ENCODE data around the gene GNPTAB.
A peak's percentile ranks its signal among the peaks of the same experiment; 100 is the strongest.

Gene GNPTAB

DNA sequence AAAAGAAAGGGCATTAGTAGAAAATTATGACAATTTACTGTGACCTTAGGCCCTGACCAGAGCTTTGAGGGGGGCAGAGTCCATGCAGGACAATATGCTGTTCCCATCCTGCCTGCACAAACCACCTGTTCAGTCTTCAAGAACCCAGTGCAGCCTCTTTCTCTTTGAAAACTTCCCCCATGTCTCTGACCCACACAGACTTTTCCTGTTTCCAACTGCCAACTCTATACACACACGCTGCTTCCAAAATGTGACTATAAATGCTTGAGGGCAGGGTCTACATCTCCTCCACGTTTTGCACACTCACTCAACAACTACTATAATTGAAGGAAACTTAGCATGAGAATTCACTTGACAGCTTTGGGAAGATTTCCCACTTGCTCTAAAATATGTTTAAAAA, 54.9 kb downstream of the GNPTAB start:
- no peak for DNase-seq (ENCODE audit: low read depth in 2 of 2, low spot score in 1 of 2)

DNA sequence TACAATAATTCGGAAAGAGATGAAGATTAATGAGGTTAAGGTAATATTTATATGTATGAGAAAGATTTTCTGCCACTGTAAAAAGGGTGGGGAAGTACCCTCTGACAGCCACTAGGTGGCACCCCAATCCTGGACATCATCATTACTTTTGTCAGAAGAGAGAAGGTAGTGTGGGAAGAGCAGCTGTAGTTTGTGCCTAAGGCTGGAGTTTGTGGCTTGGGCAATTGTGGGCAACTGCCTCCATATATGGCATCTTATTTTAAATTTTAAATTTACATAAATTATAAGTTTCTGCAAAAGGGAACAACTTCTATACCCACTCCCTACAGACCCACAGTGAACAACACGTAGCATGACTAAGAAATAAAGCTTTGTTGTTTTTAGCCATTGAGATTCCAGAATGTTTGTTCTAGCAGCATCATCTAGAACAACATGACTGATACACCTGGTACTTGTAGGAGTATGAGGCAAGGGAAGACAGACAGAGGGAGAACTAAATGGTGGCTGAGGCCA, 57.1 kb downstream of the GNPTAB start:
- DNase-seq (ENCODE audit: low read depth in 2 of 2, low spot score in 1 of 2), result peak; percentile 17 to 52

DNA sequence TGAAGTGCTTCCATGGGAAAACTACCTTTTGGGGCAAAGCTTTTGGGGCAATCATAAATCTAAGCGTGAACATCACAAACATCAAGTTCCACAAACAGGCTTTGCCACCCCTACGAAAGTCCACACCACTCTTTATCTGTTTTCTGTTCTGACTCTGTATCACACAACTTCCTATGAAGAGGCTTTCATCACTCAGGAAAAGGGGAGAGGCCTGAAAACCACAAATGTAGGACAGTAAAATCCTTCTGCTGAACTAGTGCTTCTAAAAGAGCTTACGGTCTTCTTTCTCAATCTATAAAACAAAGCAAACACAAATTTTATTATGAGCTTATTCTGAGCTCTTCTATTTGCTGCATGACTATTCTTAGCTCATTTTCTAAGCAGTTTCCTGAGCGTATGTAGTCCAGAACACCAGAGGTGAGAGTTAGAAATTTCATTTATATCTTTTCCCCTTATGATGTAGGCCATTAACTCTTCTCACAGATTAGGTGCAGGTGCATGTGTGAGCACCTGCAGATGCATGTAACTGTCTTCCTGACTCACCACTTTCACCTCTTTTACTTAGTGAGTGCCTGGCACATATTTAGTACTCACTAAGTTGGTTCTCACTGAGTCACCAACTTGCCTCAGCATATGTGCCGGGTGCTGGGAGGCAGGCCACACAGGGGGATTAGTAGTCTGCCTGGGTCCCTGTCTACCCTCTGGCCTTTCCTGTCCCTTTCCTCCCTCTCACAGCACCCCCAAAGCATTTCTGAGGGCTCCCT, 58.6 kb downstream of the GNPTAB start:
- no peak for DNase-seq (ENCODE audit: low read depth in 2 of 2, low spot score in 1 of 2)

DNA sequence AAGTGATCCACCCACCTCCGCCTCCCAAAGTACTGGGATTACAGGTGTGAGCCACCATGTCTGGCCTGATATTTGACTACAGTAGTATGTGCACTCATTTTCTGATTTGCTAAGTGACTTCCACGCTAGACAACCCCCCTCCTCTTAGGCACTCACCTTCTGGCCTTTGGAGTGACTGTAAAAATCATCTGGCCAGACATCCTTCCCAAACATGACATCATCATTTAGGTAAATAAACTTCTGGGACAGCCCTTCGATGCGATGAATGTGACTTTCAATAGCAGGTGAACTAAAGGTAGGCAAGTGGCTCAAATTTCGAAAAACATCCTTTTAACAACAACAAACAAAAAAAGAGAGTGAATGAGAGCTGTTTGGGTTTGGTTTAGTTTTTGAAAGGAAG, 60.9 kb downstream of the GNPTAB start:
- DNase-seq (ENCODE audit: low read depth in 2 of 2, low spot score in 1 of 2), result no peak

DNA sequence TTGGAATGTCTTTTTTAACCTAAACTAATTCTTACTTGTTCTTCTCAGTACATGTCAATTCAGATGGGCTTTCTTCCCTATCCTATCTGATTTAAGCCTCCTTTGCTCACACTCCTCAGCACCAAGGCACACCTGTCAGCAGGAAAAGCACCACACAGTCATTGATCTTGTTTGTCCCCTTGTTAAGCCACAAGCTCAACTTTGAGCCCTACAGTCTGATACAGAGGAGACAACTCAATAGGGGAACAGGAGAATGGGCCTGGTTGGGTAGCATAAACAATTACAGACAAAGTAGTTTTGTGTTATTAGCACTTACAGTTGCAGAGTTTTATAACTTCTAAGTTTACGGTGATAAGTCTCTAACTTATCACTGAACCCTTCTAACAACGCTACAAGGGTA, 62.0 kb downstream of the GNPTAB start:
- DNase-seq (ENCODE audit: low read depth in 2 of 2, low spot score in 1 of 2), result no peak

DNA sequence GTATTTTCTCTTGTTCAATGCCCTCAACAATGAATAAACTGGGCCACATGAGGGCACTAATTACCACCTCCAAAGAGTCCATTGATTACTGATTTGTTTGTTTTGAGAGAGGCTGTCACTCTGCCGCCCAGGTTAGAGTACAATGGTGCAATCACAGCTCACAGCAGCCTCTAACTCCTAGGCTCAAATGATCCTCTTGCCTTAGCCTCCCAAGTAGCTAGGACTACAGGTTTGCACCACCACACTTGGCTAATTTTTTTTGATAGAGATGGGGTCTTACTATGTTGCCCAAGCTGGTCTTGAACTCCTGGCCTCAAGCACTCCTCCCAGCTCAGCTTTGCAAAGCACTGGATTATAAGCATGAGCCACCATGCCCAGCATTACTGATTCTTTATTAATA, 63.2 kb downstream of the GNPTAB start:
- no peak for DNase-seq (ENCODE audit: low read depth in 2 of 2, low spot score in 1 of 2)

DNA sequence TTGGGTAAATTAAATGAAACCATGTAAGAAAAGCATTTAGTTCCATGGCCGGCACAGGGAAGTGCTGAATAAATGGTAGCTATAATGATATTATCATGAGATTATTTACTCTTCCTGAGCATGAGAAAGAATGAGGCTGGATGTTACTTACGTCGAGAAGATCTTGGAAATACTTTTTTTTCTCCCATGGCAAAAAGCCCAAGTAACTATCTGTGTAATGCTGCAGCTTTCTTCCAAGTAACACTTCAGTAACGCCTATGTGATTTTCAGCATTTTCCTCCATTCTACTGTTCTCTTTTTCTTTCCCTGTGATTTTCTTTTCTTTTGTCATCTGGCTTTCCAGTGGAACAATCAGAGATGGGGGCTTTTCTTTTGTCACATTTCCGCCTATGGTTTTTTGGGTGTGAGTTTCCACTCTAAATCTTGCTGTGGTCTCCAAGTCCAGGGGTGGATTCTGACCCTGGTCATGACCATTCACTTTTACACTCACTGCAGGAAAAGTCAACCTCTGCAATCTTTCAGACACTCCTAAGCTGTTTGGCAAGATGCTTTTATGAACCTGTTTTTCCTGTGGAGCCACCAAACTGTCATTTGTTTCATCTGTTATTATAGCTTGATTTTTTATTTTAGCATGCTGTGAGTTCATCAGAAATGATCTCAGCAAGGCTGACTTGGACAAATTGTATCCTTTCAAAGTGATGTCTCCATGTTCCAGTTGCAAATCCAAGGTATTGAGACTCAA, 66.5 kb downstream of the GNPTAB start:
- no peak for DNase-seq (ENCODE audit: low read depth in 2 of 2, low spot score in 1 of 2)

DNA sequence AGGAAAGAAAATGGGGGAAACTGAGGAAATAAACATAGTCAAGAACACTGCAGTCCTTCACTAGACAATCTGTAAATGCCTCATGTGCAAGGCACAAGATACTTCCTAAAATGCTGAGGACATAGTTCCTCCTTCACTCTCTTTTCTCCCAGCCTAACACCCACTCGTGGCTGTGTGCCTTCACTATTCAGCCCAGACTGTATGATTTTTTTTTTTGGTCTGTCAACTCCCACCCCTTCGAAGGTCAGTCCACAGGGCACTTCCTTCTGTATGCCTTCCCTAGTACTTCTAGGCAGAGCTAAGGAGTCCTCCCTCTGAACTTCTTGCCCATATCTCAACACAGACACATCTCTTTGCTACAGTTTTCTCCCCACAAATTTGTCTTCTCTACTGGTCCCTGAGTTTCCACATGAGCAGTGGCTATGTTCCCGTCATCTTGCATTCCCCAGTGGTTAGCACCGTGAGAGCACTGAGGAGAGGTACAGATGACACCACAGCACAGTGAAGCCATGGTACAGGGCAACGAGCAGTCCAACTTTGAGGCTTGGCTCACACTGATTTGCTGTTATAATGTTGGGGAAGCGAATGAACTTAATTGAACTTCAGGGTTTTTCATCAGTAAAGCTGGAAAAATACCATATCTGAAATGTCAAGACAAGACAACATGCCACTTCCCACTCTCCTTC, 67.4 kb downstream of the GNPTAB start:
- DNase-seq (ENCODE audit: low read depth in 2 of 2, low spot score in 1 of 2), result no peak

DNA sequence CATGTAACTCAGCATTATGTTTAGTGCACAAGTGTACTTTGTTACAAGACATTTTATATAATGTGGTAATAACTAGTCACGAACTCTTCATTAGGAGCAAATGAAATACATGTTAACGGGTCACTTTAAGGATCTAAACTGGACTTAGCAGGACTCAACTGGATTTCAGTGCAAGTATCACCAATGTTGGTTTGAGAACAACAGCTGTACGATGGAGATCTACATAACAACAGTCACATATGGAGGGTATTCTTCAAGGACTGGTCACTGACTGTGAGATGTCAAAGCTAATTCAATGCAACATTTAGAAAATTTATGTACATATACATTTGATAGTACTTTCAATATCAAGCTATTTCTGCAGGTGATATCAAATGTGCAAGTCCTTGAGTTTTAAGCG, 69.0 kb downstream of the GNPTAB start:
- no peak for DNase-seq (ENCODE audit: low read depth in 2 of 2, low spot score in 1 of 2)

DNA sequence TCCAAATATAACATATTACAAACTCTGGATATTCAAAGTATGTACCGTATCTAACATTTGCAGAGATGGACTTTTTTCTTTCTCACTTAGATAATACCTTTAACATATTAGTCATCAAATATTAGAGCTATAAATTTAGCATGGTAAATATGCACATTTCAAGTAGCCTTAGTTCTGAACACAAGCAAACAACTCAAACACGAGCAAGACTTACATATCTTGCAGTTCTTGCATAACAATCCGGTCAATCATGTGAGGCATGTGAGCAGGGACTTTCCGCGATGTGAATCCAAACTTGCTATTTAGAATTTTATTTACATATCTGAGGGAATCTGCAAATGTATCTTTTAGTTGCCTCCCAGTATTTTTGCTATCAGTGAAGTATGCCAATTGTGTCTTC, 69.4 kb downstream of the GNPTAB start:
- no peak for DNase-seq (ENCODE audit: low read depth in 2 of 2, low spot score in 1 of 2)

DNA sequence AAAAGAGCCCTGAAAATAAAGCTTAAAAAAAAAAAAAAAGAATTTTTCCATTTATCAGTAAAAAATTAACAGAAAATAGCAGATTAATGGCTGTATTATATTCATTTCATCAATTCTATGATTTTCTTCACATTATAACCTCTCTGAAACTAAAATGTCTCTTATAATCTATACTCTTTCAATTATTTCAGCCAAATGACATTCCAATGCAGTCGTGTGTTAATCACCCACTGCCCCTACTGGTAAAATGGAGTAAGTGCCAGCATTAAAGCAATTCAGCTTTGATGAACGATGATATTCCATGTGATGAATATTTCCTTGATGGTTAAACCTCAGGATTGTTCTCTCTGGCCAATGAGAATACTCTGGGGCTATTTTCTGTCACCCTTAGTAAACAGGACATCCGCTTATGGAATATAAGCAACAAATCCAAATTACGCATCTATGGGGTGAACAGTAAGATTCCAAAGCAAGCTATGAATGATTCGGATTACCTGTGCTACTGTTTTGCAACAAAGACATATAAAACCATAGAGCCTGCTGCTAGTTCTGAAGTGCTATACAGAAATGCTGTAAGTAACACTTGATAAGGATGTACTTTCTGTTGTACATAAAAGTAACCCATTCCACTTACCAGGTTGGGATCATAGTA, 71.2 kb downstream of the GNPTAB start:
- no peak for DNase-seq (ENCODE audit: low read depth in 2 of 2, low spot score in 1 of 2)

DNA sequence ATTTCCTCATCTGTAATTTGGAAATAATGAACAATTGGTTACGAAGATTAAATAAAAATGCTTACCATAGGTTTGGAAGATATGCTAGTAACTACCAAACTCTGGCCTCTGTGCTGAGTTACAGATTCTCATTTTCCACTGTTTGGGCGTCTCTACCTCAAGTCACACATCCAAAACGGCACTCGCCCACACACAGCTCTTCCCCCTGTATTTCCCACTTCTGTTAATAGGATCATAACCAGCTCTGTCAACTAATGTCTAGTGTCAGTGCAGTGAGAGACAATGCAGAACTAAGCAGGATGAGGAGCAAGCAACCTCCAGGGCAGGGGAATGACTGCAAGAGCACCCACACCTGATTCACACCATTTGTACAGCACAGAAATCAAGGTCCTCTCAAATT, 80.6 kb downstream of the GNPTAB start:
- DNase-seq (ENCODE audit: low read depth in 2 of 2, low spot score in 1 of 2), result no peak

DNA sequence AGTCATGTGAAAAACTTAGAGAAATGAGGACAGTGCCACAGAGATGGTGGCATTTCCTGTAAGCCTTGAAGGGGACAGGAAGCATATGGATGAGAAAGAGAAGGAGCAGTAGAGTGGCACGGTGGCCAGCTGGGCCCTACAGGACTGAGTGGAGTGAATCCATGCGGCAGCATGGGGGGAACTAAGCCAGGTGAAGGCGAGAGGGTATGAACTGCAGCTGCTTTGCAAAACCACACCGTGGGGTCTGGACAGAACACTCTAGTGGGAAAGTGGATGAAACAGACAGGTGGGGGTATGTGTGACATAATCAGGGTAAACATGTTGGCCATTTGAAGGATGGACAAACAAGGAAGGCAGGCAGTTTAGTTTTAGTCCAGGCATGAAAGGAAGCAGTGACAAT, 81.1 kb downstream of the GNPTAB start:
- DNase-seq (ENCODE audit: low read depth in 2 of 2, low spot score in 1 of 2), result no peak

DNA sequence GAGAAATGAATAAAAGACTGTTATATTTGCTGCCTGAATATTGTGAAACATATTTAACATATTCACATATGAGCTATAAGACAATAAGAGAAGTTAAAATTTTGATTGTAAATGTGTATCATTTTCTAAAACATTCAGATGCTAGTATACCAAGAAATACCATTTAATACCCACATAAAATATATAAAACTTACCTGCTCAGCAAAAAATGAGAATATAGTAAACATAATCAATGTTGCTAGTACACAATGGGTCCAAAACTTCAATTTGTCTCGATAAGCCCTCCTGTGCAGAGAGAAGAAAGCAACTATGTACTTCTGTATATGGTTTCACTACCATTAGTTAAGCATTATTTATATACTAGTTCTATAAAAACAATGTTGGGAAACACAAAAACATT, 81.9 kb downstream of the GNPTAB start:
- DNase-seq (ENCODE audit: low read depth in 2 of 2, low spot score in 1 of 2), result no peak

DNA sequence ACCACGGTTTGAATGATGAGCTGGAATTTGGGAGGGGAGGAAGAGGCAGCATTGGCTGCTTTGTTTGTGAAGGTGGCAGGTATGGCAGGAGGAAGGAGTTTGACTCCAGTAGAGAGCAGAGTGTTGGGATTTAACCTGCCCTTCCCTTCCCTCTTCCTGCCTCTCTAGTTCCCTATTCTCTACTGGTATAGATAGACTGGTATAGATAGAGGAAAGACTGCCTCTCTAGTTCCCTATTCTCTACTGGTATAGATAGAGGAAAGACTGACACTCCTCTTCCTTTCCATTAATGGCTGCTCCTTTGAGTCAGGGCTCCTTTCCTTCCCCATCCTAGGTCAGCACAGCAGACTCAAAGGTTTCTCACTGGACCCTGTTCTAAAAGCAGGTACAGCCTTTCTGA, 83.1 kb downstream of the GNPTAB start:
- no peak for DNase-seq (ENCODE audit: low read depth in 2 of 2, low spot score in 1 of 2)

DNA sequence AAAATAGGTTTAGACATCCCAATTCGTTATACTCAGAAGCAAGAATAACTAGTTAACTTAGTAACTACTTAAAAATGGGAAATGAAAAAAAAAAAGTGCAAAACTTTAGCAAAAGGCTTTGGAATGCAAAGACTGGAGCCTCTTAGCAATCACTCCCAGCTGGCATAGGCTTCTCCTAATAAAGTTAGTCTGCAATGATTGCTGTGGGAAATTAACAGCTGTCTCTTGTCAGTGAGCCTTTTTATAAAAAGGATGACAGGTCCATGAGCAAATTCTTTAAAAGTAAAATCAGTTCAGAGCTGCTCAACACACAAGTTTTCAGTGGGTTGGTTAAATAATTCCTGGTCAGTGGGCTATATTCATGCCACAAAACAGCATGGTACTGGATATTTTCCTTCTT, 84.1 kb downstream of the GNPTAB start:
- no peak for DNase-seq (ENCODE audit: low read depth in 2 of 2, low spot score in 1 of 2)

DNA sequence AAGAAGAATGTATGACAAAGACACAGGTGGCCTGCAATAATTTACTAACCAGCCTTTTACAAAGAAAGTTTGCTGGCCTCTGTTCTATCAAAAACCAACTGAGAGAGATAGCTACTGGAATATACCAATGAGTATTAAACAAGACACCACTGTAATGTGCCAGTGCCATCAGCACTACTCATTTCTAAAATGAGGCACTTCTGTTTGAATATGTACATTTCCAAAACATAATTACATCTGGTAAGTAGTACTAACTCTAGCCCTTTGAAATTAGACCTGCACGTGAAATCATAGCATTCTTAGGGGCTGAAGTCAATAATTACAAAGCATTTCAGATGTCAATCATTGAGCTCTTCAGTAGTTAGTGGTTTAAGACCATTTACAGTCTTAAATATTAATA, 84.6 kb downstream of the GNPTAB start:
- no peak for DNase-seq (ENCODE audit: low read depth in 2 of 2, low spot score in 1 of 2)

DNA sequence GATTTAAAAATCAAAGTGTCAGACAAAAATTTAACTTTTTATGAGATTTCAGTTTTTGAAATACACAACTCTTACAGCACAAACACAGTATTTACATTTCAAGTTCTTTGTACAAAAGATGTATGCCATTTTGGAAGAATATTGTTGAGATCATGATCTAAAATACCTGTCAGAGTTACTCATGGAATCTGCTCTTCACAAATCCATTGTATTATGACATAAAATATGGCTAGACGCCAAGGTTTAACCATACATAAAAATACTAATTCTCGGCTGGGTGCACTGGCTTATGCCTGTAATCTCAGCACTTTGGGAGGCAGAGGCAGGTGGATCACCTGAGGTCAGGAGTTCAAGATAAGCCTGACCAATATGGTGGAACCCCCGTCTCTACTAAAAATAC, 85.3 kb downstream of the GNPTAB start:
- no peak for DNase-seq (ENCODE audit: low read depth in 2 of 2, low spot score in 1 of 2)

DNA sequence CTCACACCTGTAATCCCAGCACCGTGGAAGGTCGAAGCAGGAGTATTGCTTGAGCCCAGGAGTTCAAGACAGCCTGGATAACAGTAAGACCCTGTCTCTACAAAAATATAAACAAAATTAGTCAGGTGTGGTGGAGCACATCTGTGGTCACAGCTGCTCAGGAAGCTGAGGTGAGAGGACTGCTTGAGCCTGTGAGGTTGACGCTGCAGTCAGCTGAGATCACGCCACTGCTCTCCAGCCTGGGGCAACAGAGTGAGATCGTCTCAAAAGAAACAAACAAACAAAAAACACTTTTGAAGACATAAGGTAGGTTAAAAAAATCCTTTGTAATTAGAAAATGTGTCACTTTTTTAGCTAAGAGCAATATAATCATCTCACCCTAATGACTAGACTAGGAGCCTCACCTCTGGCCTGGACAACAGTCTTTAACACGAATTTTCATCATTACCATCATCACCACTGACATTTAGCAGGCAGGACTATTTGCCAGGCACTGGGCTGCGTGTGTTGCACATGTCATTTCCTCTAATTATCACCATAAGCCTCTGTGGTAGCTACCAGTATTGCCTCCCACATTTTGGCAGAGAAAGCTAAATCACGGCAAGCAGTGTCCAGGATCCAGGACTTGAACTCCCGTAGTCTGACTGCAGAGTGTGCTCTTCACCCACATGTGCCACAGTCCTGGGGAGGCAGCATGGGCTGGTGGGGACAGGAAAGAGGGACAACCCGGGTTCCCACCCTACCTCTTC, 86.9 kb downstream of the GNPTAB start:
- DNase-seq (ENCODE audit: low read depth in 2 of 2, low spot score in 1 of 2), result no peak

DNA sequence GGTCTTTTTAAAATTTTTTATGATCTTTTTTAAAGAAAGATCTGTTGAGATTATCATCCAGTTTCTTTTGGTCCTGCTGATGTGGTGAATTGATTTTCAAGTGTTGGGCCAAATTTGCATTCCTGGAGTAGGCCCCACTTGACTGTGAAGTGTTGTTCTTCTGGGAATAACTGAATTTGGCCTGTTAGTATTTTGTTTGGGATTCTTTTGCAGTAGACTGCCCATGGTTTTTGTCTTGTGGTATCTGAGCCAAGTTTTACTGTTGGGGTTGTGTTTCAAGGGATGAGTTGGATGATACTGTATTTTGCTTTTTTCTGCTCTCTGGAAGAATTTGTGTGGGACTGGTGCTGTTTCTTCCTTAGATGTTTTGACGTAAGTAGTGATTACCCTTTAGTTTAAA, 87.5 kb downstream of the GNPTAB start:
- DNase-seq (ENCODE audit: low read depth in 2 of 2, low spot score in 1 of 2), result no peak

DNA sequence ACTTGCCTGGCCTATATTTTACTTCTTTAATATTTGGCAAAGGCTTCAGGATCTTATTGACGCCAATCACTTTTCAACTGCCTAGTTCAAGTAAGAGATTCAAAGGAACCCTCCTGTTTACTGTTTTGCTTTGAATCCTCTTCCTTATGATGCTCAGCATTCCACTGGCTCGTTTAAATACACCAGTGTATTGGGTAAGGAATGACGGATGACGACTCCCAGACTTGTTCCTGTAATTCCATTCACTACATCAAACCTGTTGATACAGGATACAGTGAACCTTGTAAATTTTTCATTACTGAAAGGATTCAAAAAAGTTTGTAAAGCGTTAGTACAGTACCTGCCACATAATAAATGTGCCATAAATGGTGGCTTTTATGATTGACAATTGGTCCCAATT, 89.8 kb downstream of the GNPTAB start:
- no peak for DNase-seq (ENCODE audit: low read depth in 2 of 2, low spot score in 1 of 2)
